Effector CD8-positive, alpha-beta T cell (primary cell): ENCODE data around the gene ZNF780B.
"Not testable (repeated sequence)": the region's sequence is repeated elsewhere in the genome, so short reads cannot be mapped to it uniquely, and the experiment has no call there.

ENCODE experiments used
- DNase-seq: peaks from one replicate; lab custom pipeline; 2025; lab: John Stamatoyannopoulos, UW

Gene ZNF780B

DNA sequence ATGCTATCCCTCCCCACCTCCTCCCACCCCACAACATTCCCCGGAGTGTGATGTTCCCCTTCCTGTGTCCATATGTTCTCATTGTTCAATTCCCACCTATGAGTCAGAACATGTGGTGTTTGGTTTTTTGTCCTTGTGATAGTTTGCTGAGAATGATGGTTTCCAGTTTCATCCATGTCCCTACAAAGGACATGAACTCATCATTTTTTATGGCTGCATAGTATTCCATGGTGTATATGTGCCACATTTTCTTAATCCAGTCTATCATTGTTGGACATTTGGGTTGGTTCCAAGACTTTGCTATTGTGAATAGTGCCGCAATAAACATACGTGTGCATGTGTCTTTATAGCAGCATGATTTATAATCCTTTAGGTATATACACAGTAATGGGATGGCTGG, 18.0 kb downstream of the ZNF780B start:
- not testable (repeated sequence) for DNase-seq

DNA sequence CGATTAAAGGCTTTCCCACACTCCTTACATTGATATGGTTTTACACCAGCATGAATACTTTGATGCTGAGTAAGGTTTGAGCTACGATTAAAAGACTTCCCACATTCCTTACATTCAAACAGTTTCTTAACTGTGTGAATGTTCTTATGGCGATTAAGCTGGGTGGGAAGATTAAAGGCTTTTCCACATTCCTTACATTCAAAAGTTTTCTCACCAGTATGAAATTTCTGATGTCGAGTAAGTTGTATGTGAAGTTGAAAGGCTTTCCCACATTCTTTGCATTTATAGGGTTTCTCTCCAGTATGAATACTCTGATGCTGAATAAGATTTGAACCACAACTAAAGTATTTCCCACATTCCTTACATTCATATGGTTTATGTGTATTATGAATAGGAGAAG, 20.0 kb downstream of the ZNF780B start:
- DNase-seq = no peak

DNA sequence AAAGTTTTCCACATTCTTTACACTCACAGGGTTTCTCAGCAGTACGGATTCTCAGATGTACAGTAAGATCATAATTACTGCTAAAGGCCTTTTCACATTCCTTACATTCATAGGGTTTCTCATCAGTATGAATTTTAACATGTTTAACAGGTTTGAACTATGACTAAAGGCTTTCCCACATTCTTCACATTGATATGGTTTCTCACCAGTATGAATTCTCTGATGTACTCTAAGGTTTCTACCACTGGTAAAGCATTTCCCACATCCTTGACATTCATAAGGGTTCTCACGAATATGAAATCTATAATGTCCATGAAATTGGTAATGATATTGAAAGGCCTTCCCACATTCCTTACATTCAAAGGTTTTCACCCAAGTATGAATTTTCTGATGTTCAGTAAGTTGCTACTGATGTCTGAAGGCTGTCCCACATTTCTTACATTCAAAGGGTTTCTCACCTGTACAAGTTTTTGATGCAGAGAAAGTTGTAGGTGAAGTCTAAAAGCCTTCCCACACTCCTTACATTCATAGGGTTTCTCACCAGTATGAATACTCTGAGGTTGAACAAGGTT, 22.0 kb downstream of the ZNF780B start:
- no peak for DNase-seq

DNA sequence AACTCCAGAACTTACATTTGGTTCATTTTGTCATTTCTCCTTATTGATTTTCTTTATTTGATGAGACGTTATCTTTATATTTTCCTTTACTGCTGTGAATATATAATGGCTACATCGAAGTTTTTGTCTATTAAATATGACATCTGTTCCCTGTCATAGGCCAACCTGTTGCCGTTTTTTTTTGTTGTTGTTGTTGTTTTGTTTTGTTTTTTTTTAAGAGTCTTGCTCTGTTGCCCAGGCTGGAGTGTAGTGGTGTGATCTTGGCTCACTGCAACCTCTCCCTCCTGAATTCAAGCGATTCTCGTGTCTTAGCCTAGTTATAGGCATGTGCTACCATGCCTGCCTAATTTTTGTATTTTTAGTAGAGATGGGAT, 29.4 kb downstream of the ZNF780B start:
- DNase-seq = no peak

DNA sequence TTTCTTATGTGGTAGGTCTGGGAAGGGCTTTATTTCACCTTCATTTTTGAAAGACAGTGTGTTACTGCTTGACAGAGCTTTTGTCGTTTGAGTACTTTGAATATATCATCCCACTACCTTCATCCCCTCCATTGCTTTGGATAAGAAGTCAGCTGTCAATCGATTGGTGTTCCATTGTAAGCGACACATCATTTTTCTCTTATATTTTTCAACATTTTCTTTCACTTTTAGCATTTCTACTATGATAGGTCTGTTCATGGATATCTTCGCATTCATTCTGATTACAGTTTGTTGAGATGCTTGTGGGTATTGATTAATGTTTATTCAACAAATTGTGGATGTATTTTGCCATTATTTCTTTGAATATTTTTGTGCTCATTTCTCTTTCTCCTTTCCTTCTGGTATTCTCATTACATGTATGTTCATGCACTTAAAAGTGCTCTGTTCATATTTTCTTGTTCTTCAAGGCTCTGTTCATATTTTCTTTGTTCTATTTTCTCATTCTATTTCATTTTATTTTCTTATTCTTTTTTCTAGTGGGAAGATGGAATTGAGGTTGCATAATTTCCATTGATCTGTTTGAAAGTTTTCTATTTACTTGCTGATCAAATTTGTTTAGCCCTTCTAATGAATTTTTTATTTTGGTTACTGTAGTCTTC, 30.0 kb downstream of the ZNF780B start:
- DNase-seq = no peak

DNA sequence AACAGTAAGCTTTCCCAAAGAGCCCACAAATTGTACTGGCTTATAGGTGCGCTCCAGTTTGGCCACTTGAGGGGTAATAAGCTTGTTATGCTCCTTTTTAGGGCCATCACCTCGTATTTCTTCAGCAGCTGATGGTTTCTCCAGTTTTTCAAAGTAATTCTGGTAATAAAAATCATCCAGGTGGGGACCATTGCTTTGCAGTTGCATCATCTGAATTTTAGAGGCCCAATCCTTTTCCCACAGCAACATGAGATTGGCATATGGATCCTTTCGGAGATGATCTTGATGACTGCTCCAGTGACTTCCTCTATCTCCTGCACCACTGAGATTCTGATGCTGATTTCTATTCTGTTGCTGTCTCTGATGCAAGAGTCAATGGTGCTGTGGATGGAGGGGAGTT, 32.1 kb downstream of the ZNF780B start:
- DNase-seq = no peak

DNA sequence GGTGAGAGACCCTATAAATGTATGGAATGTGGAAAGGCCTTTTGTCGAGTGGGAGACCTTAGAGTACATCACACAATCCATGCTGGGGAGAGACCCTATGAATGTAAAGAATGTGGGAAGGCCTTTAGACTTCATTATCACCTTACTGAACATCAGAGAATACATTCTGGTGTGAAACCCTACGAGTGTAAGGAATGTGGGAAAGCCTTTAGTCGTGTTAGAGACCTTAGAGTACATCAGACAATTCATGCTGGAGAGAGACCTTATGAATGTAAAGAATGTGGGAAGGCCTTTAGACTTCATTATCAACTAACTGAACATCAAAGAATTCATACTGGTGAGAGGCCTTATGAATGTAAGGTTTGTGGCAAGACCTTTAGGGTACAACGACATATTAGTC, 42.0 kb downstream of the ZNF780B start:
- DNase-seq = no peak

DNA sequence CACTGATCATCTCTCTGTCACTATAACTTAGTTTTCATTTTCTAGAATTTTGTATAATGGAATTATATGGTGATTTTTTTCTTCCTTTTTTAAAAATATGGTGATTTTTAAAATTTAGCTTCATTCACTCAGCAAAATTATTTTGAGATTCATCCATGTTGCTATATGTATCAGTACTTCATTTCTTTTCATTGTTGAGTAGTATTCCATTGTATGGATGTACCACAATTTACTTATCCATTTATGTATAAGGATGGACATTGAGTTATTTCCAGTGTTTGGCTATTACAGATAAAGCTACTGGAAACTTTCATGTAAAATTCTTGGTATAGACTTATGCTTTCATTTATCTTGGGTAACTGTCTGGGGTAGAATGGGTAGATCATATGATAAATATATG, 46.4 kb downstream of the ZNF780B start:
- DNase-seq = no peak

DNA sequence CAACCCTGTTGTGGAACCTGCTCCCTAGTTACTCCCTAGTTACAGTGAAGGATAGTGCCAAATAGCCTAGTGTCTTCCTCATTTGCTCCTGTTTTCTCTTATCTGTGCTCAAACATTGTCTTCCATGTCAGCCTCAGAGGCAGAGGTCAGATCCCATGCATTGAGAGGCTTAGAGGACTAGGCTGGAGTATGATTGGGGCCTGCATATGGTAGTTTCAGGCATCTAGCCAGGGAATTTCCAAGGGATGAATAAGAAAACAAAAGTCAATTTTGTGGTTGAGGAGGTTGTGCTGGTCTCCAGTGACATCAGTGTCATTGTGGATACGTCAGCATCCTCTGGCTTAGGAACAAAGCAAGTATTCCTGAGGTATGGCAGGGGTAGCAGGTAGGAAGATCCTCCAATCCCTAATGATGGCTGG, 49.7 kb downstream of the ZNF780B start:
- no peak for DNase-seq

DNA sequence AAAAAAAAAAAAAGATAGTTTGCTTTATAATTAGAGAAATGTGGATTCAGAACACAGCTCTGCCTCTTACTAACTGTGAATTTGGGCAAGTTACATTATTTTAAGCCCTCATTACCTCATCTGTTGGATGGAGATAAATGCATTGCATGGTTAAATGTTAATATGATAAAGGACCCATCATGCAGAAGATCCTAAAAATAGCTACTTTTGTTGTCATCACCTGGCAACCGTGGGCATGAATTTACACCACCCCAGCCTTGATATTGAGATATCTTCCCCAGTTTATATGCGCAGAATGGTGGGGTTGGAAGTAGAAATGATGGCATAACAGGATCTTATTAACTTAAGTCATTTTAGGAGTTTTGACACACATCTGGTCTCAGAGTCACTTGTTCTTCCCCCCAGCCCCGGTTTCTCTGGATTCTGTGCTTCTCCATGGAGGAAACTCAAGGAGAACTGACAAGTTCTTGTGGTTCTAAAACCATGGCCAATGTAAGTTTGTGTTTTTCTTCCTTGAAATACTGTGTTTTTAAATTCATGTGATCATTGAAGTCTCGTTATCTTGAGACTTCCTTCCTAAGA, 50.2 kb downstream of the ZNF780B start:
- DNase-seq = no peak

DNA sequence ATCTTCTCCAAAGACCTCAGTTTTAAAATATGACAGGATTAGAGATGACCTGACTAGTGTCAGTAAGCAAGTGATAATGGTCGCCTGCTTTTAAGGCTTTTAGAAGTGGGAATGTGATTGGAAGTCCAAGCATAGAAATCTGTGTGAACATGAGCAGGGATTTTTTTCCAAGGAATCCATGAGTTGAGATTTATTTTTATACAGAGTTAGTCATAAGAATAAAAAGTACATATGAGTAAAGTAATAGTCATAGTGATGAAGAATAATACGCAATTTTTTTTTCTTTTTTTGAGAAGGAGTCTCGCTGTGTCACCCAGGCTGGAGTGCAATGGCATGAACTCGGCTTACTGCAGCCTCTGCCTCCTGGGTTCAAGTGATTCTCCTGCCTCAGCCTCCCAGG, 57.5 kb downstream of the ZNF780B start:
- no peak for DNase-seq

DNA sequence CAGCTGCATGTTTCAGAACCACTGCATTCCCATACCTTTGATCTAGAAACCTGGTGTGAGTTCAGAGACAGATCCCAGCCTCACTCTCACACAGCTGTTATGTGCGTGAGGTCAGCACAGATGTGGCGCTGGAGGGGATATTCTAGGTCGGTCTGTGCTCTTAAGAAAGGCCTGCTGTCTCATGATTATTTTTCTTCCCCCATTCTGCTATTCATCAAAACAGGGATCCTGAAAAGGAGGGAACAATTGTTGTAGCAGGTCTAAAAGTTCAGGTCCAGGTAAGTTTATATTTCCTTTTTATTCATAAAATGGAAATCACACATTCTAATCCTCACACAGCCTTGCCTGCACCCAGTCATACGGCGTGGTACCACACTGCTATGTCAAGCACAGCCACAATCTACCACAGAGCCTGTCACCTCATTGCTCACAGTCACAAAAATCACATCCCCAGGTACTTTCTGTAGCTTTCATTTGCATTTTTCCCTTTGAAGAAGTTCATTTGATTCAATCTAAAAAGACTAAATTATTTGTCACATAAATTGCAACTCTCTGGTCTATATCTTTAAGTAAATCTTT, 58.3 kb downstream of the ZNF780B start:
- DNase-seq = no peak

DNA sequence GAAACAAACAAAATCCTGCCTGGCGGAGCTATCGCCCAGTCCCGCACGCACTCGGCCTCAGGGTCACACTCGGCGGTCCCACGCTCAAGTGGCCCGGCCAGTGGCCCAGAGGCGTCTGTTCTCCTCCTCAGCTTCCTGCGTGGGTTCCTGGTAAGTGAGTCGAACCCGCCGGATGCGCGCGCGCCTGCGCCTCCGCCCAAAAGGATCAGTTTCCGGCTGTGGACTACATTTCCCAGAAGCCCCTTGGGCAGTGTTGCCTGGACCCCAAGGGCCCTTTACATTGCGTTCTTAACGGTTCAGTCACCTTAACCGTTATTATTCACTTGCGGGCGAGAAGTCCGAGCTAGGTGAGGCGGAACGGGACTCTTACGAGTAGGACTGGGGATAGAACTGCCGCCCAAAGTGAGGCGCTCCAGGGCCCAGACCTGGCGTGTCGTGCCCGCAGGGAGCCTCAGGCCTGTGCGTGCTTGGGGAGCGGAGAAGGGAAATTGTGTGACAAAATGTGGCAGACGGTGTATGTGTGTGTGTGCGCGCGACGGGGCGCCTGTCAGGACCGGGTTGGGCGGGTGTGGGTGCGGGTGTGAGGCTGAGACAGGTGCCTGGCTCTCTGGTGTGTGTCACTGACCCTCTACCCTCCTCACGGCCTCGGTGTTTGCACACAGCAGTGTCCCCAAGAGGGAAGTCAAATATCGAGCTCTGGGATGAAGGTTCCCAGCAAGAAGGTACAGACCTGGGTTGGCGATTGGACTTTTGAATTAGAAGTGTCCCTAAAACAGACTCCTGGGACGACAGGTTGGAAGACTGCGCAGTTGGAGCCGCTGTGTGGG, 59.0 kb downstream of the ZNF780B start, which contains the start of gene ZNF546:
ZNF546 (plus strand) TSS at position 250 of the 827 bp plus-strand sequence. CDS start 1,267 bp downstream, outside the sequence.
- peak; percentile 82 for DNase-seq

DNA sequence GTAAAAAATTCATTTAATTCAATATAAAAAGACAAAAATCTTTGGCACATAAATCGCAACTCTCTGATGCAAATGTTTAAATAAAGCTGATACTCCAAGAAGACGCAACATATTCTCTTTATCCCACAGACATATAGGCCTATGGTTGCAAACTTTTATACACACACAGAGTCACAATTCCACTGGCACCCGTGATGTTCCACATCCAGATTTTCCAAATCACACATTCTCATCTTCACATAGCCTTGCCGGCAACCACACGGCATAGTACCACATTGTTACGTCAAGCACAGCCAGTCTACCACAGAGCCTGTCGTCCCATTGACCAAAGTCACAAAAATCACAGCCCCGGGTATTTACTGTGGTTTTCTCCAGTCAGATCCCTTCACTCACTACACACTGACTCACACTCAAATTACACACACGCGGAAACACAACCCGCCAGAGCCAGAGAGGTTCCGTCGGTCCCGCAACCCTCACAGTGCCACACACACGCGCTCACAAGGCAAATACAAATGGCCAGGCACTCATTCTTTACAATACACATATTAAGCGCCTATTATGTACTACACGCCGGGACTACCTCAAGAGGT, 59.7 kb downstream of the ZNF780B start:
- peak; percentile 12 for DNase-seq

DNA sequence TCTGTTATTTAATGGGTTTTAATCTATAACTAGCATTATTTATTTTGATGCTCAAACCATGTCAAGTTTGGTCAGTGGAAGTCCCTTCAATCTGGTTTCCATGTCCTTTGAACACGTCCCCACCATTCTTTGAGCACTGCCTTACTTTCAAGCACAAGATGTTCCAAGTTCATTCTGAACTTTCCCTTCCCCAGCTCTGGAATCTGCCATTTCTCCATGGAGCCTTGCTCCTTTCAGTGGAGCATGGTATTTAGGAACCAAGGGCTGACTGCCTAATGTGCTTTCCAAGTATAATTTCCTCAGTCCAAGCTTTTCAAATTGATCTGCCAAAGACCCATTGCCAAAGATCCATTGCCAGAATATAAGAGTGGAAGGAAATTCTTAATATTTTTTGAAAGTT, 60.2 kb downstream of the ZNF780B start:
- DNase-seq = no peak

DNA sequence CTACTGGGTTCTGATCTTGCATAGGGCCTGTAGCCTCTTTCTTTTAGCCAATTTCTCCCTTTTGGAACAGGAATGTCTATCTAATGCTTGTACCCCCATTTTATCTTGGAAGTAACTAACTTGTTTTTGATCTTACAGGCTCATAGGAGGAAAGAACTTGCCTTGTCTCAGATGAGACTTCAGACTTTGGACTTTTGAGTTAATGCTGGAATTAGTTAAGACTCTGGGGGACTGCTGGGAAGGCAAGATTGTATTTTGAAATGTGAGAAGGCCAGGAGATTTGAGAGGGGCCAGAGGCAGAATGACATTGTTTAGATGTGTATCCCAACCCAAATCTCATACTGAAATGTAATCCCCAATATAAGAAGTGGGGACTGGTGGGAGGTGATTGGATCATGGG, 61.7 kb downstream of the ZNF780B start:
- no peak for DNase-seq

DNA sequence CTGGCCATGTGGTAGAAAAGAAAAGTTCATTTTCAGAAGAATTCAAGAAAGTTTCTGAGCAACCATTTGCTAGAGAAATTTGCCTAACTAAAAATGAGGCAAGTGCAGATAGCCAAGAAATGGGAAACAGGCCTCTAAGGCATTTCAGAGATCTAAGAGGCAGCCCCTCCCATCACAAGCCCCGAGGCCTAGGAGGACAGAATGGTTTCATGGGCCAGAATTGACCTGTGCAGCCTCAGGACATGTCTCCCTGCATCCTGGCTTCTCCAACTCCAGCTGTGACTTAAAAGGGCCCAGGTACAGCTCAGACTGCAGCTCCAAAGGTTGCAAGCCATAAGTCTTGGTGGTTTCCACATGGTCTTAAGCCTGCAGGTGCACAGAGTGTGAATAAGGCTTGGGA, 62.4 kb downstream of the ZNF780B start:
- DNase-seq = no peak

DNA sequence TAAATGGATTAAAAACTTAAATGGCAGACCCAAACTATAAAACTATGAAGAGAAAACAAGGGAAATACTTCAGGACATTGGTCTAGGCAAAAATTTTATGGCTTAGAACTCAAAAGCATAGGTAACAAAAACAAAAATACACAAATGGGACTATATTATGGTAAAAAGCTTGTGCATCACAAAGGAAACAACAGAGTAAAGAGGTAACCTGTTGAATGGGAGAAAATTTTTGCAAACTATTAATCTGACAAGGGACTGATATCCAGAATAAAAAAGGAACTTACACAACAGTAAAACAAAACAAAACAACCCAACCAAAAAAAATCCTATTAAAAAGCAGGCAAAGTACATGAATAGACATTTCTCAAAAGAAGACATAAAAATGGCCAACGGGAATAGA, 68.4 kb downstream of the ZNF780B start:
- no peak for DNase-seq

DNA sequence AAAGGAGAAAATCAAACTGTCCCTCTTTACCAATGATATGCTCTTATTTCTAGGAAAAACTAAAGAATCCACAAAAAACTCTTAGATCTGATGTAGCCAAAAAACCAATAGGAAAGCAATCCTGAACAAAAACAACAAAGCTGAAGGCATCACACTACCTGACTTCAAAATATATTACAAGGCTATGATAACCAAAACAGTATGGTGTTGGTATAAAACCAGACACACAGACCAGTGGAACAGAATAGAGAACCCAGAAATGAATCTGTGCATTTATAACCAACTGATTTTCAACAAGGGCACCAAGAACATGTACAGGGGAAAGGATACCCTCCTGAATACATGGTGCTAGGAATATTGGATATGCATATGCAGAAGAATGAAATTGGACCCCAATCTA, 68.9 kb downstream of the ZNF780B start:
- DNase-seq = no peak

DNA sequence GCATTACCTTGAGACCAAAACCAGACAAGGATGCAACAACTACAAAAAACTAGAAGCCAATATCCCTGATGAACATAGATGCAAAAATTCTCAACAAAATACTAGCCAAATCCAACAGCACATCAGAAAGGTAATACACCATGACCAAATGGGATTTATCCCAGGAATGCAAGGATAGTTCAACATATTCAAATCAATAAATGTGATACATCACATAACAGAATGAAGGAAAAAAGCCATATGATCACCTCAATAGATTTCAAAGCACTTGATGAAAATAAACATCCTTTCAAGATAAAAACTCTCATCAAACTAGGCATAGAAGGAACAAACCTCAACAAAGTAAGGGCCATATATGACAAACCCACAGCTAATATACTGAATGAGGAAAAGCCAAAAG, 69.4 kb downstream of the ZNF780B start:
- DNase-seq = no peak

DNA sequence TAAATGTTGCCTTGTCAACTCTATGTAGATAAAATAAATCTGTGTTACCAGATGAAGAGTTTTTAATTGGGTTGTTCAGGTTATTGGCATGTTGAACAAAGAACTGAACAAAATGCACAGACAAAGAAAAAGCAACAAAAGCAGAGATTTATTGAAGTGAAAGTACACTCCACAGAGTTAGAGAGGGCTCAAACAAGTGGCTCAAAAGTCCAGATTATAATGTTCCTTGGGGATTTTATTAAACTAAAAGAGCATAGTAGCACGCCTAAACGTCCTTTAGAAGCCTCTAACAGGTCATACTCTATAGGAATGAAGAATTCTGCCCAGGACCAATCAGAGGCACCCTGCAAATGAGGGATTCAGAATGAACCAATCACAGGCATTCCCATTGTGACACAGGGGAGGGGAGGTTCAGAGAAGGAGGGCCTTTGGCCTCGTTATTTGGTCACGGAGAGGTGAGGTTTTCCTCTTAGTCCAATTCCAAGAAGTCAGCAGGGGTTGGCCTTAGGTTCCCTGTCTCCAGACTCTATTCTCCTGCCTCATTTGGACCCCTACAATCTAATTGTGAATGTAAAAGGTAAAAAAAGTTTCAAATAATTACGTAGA, 72.2 kb downstream of the ZNF780B start:
- no peak for DNase-seq

DNA sequence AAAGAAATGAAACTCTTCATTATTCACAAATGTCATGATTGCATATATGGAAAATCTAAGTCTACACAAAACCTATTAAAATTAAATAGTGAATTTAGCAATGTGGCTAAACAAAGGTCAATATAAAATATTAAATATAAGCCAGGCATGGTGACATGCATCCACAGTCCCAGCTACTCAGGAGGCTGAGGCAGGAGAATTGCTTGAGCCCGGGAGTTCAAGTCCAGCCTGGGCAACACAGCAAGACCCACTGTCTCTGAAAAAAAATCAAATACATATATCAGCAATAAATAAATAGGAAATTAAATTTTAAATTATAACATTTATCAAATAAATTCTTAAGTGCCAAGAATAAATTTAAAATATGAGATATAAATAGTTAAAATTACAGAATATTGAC, 73.1 kb downstream of the ZNF780B start:
- no peak for DNase-seq
